GM12878 (cell line): Measurements from ENCODE around the gene FCER1G. TPM values are rescaled to one million over a fixed set of nuclear protein-coding genes. Genes with fewer than 3 reads are reported as not detected.

ENCODE experiments used
- EP300 ChIP-seq, 2 experiments: fragments of 150-350 bp in 1 of 2; IDR thresholded peaks; 2 replicates each; pipeline ENCODE4 v1.6.1; 2011 to 2012; ENCODE audit warnings: low read depth in 2 of 2, low read length in 2 of 2, borderline replicate concordance in 1 of 2, improper control_type of control experiment in 1 of 2, inconsistent platforms in 1 of 2; ENCODE audit not compliant: control insufficient read depth in 1 of 2
- EZH2 ChIP-seq: IDR thresholded peaks from 2 replicates; pipeline ENCODE4 v1.6.1; 2012; ENCODE audit warnings: low read depth, mild to moderate bottlenecking, control low read depth, inconsistent platforms, low read length, borderline replicate concordance; ENCODE audit not compliant: control insufficient read depth
- FOXK2 ChIP-seq: fragments of 450-650 bp; IDR thresholded peaks from 2 replicates; pipeline ENCODE4 v1.6.1; 2017; ENCODE audit warnings: mild to moderate bottlenecking, moderate library complexity
- MEF2A ChIP-seq: IDR thresholded peaks from 2 replicates; pipeline ENCODE4 v1.6.1; 2011; ENCODE audit warnings: low read depth, mild to moderate bottlenecking, low read length, moderate library complexity; ENCODE audit not compliant: insufficient read depth
- MTA2 ChIP-seq: fragments of 450-650 bp; IDR thresholded peaks from 2 replicates; pipeline ENCODE4 v1.6.1; 2016; ENCODE audit warnings: low read depth, mild to moderate bottlenecking, moderate library complexity
- MXI1 ChIP-seq: fragments of 150-350 bp; IDR thresholded peaks from 2 replicates; pipeline ENCODE4 v1.6.1; 2011; ENCODE audit warnings: low read depth, mild to moderate bottlenecking, inconsistent platforms, low read length, improper control_type of control experiment
- MYC ChIP-seq: IDR thresholded peaks from 2 replicates; pipeline ENCODE4 v1.6.1; 2011; ENCODE audit warnings: mild to moderate bottlenecking, low read length, moderate library complexity, inconsistent platforms; ENCODE audit not compliant: insufficient read depth, insufficient replicate concordance, insufficient read length, severe bottlenecking
- NR2C1 ChIP-seq: fragments of 450-650 bp; IDR thresholded peaks from 2 replicates; pipeline ENCODE4 v1.6.1; 2017; ENCODE audit warnings: antibody characterized with exemption, mild to moderate bottlenecking, moderate library complexity
- RELA ChIP-seq: fragments of 450-650 bp; IDR thresholded peaks from 2 replicates; pipeline ENCODE4 v1.8.0; 2014; ENCODE audit warnings: borderline replicate concordance; ENCODE audit not compliant: partially characterized antibody
- SIN3A ChIP-seq: IDR thresholded peaks from 2 replicates; pipeline ENCODE4 v1.6.1; 2012; ENCODE audit warnings: low read depth, low read length, improper control_type of control experiment
- SMAD5 ChIP-seq: IDR thresholded peaks from 2 replicates; pipeline ENCODE4 v1.6.1; 2016; ENCODE audit warnings: antibody characterized with exemption, low read depth
- TBL1XR1 ChIP-seq: IDR thresholded peaks from 2 replicates; pipeline ENCODE4 v1.6.1; 2012; ENCODE audit warnings: low read depth, low read length, improper control_type of control experiment
- TCF3 ChIP-seq: IDR thresholded peaks from 2 replicates; pipeline ENCODE4 v1.6.1; 2012; ENCODE audit warnings: low read depth, mild to moderate bottlenecking, low read length, borderline replicate concordance; ENCODE audit not compliant: insufficient read depth
- polyA plus RNA-seq, 11 experiments: library from polyadenylated mRNA; depleted of rRNA in 4 of 11; unstranded in 6 of 11; stranded (reverse) in 5 of 11; fragments of >200 nt; fragmentation: Nextera tagmentation in 4 of 11; fragmentation: Illumina TruSeq in 1 of 11; extraction: Ambion mirVana in 4 of 11; extraction: Trizol in 1 of 11; gene quantifications; 1 replicate in 1 of 11; 2 replicates in 10 of 11; pipeline versions ENCODE4 v1.2.1 to v1.2.3, GENCODE V29; 2011 to 2016; ENCODE audit warnings: inconsistent platforms in 2 of 11, missing spikeins in 2 of 11, low read depth in 1 of 11
- total RNA-seq, 4 experiments: library from RNA; depleted of rRNA in 3 of 4; stranded (reverse); fragments of >200 nt in 3 of 4; fragmentation: Illumina TruSeq in 1 of 4; extraction: Trizol in 1 of 4; gene quantifications; 2 replicates each; pipeline versions ENCODE4 v1.2.1 to v1.2.3, GENCODE V29; 2013 to 2021
- TF ChIP-seq, protein P1 (sequence below): fragments of 450-650 bp; IDR thresholded peaks from 2 replicates; pipeline ENCODE4 v1.6.1; 2017; ENCODE audit warnings: low read depth, mild to moderate bottlenecking, moderate library complexity
- TF ChIP-seq, protein P2 (sequence below): fragments of 450-650 bp; conservative IDR thresholded peaks from 2 replicates; pipeline ENCODE4 v1.6.1; 2017; ENCODE audit warnings: mild to moderate bottlenecking, moderate library complexity
- TF ChIP-seq, protein P3 (sequence below): fragments of 450-650 bp; IDR thresholded peaks from 2 replicates; pipeline ENCODE4 v1.6.1; 2014; ENCODE audit warnings: mild to moderate bottlenecking
- TF ChIP-seq, protein P4 (sequence below): fragments of 450-650 bp; IDR thresholded peaks from 2 replicates; pipeline ENCODE4 v1.6.1; 2018; ENCODE audit warnings: mild to moderate bottlenecking, low read depth, moderate library complexity; ENCODE audit not compliant: partially characterized antibody
- TF ChIP-seq, protein P5 (sequence below), 3 experiments: IDR thresholded peaks in 2 of 3; conservative IDR thresholded peaks in 1 of 3; 2 replicates each; pipeline ENCODE4 v1.5.1; 2011; ENCODE audit warnings: low read depth in 3 of 3, low read length in 3 of 3, mild to moderate bottlenecking in 3 of 3, control low read depth in 2 of 3, moderate library complexity in 2 of 3, inconsistent platforms in 1 of 3, mixed read lengths in 1 of 3; ENCODE audit not compliant: control insufficient read depth in 2 of 3, insufficient read depth in 1 of 3; ENCODE audit errors: extremely low read depth in 1 of 3

Gene FCER1G
- total and polyA plus RNA-seq, 10 of the 15 experiments (the other 5 are each of a cell fraction or from before 2014, with no cell fraction given), result 0.40 to 1.9 (median 0.89) TPM

DNA sequence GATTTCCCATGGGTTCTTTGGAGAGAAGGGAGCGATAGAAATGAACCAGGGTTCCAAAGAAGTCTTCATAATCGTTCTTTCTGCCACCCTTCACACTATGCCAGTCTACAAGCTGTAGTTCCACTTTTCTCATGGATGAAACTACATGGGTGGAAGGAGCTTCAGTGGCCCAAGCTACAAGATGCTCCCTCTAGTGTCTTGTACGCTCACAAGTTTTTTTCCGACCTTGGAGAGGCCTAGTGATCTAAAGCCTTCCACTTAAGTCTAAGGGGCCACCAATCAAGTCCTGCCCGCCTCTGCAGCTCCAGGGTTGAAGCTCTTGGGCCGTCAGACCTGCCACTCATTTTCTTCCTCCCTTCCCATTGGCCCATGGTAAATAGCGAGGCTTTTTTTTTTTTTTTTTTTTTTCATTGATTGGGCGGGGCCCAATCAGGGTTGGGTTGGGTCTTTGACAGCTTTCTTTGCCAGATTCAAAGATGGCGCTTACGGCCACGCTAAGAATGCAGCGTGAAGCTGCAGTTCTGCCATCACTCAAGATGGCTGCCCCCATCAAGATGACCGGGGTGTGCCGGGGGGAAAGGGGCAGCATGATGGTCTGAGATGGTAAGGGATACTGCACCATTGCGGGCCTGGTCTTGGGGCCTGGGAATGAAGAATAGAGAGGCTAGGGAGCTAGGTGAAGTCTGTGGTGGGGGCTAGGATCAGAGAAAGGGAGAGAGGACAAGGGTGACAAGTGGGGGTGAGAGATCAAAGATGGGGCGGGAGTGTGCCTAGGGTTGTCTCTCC is 10.6 kb downstream of the FCER1G start, which contains the start of gene TOMM40L (continued):
- TF ChIP-seq MEF2A, result no peak
- TF ChIP-seq EP300 (IDR thresholded peaks at IDR 0.05; ENCODE audit: borderline replicate concordance in 1 of 2, control insufficient read depth in 1 of 2, low read depth in 2 of 2, low read length in 2 of 2), result no peak
- TF ChIP-seq, protein P1, sequence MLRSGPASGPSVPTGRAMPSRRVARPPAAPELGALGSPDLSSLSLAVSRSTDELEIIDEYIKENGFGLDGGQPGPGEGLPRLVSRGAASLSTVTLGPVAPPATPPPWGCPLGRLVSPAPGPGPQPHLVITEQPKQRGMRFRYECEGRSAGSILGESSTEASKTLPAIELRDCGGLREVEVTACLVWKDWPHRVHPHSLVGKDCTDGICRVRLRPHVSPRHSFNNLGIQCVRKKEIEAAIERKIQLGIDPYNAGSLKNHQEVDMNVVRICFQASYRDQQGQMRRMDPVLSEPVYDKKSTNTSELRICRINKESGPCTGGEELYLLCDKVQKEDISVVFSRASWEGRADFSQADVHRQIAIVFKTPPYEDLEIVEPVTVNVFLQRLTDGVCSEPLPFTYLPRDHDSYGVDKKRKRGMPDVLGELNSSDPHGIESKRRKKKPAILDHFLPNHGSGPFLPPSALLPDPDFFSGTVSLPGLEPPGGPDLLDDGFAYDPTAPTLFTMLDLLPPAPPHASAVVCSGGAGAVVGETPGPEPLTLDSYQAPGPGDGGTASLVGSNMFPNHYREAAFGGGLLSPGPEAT, result peak; percentile 36; the same call in 1 of the 2 replicates
- TF ChIP-seq, protein P2, sequence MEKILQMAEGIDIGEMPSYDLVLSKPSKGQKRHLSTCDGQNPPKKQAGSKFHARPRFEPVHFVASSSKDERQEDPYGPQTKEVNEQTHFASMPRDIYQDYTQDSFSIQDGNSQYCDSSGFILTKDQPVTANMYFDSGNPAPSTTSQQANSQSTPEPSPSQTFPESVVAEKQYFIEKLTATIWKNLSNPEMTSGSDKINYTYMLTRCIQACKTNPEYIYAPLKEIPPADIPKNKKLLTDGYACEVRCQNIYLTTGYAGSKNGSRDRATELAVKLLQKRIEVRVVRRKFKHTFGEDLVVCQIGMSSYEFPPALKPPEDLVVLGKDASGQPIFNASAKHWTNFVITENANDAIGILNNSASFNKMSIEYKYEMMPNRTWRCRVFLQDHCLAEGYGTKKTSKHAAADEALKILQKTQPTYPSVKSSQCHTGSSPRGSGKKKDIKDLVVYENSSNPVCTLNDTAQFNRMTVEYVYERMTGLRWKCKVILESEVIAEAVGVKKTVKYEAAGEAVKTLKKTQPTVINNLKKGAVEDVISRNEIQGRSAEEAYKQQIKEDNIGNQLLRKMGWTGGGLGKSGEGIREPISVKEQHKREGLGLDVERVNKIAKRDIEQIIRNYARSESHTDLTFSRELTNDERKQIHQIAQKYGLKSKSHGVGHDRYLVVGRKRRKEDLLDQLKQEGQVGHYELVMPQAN, result peak; percentile 55
- TF ChIP-seq, protein P3, sequence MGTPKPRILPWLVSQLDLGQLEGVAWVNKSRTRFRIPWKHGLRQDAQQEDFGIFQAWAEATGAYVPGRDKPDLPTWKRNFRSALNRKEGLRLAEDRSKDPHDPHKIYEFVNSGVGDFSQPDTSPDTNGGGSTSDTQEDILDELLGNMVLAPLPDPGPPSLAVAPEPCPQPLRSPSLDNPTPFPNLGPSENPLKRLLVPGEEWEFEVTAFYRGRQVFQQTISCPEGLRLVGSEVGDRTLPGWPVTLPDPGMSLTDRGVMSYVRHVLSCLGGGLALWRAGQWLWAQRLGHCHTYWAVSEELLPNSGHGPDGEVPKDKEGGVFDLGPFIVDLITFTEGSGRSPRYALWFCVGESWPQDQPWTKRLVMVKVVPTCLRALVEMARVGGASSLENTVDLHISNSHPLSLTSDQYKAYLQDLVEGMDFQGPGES, result peak; percentile 85
- no peak for TF ChIP-seq EZH2
- peak; percentile 91 for TF ChIP-seq MXI1
- no peak for TF ChIP-seq TBL1XR1
- TF ChIP-seq FOXK2, result no peak
- TF ChIP-seq, protein P4, sequence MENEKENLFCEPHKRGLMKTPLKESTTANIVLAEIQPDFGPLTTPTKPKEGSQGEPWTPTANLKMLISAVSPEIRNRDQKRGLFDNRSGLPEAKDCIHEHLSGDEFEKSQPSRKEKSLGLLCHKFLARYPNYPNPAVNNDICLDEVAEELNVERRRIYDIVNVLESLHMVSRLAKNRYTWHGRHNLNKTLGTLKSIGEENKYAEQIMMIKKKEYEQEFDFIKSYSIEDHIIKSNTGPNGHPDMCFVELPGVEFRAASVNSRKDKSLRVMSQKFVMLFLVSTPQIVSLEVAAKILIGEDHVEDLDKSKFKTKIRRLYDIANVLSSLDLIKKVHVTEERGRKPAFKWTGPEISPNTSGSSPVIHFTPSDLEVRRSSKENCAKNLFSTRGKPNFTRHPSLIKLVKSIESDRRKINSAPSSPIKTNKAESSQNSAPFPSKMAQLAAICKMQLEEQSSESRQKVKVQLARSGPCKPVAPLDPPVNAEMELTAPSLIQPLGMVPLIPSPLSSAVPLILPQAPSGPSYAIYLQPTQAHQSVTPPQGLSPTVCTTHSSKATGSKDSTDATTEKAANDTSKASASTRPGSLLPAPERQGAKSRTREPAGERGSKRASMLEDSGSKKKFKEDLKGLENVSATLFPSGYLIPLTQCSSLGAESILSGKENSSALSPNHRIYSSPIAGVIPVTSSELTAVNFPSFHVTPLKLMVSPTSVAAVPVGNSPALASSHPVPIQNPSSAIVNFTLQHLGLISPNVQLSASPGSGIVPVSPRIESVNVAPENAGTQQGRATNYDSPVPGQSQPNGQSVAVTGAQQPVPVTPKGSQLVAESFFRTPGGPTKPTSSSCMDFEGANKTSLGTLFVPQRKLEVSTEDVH, result no peak
- TF ChIP-seq, protein P5, sequence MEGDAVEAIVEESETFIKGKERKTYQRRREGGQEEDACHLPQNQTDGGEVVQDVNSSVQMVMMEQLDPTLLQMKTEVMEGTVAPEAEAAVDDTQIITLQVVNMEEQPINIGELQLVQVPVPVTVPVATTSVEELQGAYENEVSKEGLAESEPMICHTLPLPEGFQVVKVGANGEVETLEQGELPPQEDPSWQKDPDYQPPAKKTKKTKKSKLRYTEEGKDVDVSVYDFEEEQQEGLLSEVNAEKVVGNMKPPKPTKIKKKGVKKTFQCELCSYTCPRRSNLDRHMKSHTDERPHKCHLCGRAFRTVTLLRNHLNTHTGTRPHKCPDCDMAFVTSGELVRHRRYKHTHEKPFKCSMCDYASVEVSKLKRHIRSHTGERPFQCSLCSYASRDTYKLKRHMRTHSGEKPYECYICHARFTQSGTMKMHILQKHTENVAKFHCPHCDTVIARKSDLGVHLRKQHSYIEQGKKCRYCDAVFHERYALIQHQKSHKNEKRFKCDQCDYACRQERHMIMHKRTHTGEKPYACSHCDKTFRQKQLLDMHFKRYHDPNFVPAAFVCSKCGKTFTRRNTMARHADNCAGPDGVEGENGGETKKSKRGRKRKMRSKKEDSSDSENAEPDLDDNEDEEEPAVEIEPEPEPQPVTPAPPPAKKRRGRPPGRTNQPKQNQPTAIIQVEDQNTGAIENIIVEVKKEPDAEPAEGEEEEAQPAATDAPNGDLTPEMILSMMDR (IDR thresholded peaks at IDR 0.05 in 2 of 3, conservative IDR thresholded peaks at IDR 0.05 in 1 of 3; ENCODE audit: control insufficient read depth in 2 of 3, extremely low read depth in 1 of 3, insufficient read depth in 1 of 3, low read depth in 3 of 3, low read length in 3 of 3), result peak; percentile 61 to 66 (median 64)
- peak; percentile 90 for TF ChIP-seq NR2C1
- 0 out of 2 replicates have a peak, but pooled peaks have one; percentile 72 for TF ChIP-seq SIN3A
- TF ChIP-seq MYC, result no peak
- no peak for TF ChIP-seq SMAD5
- peak; percentile 13 for TF ChIP-seq RELA
- no peak for TF ChIP-seq TCF3
- 0 out of 2 replicates have a peak, but pooled peaks have one; percentile 9 for TF ChIP-seq MTA2
